Smooth muscle cell (in vitro differentiated cells): Measurements from ENCODE around the gene ACD. TPM values are rescaled to one million over a fixed set of nuclear protein-coding genes. Genes with fewer than 3 reads are reported as not detected.

Source experiments
- DNase-seq: peaks from one replicate; lab custom pipeline; 2025; ENCODE audit not compliant: unreplicated experiment; lab: John Stamatoyannopoulos, UW
- H2AFZ ChIP-seq: fragments of 200-600 bp; sonication (generic); 2 replicates; pipeline ENCODE4 v1.6.0; 2016; ENCODE audit warnings: antibody characterized with exemption, low read depth, mild to moderate bottlenecking
- H3F3A ChIP-seq: fragments of 200-600 bp; sonication (generic); 2 replicates; pipeline ENCODE4 v1.6.0; 2017; ENCODE audit warnings: antibody characterized with exemption, low read depth
- H3K27ac ChIP-seq: fragments of 200-600 bp; sonication (generic); 2 replicates; pipeline ENCODE4 v1.5.1; 2016; ENCODE audit warnings: low read depth, mild to moderate bottlenecking
- H3K27me3 ChIP-seq: fragments of 200-600 bp; sonication (generic); 2 replicates; pipeline ENCODE4 v1.6.1; 2016; ENCODE audit warnings: low read depth, mild to moderate bottlenecking
- H3K36me3 ChIP-seq: fragments of 200-600 bp; sonication (generic); 2 replicates; pipeline ENCODE4 v1.5.1; 2016; ENCODE audit warnings: low read depth
- H3K4me1 ChIP-seq: fragments of 200-600 bp; sonication (generic); 2 replicates; pipeline ENCODE4 v1.5.1; 2016; ENCODE audit warnings: low read depth
- H3K4me2 ChIP-seq: fragments of 200-600 bp; sonication (generic); 2 replicates; pipeline ENCODE4 v1.6.0; 2016; ENCODE audit warnings: mild to moderate bottlenecking
- H3K4me3 ChIP-seq: fragments of 200-600 bp; sonication (generic); 2 replicates; pipeline ENCODE4 v1.5.1; 2016; ENCODE audit warnings: mild to moderate bottlenecking
- H3K79me2 ChIP-seq: fragments of 200-600 bp; sonication (generic); 2 replicates; pipeline ENCODE4 v1.6.0; 2016; ENCODE audit warnings: low read depth, mild to moderate bottlenecking
- H3K9ac ChIP-seq: fragments of 200-600 bp; sonication (generic); 2 replicates; pipeline ENCODE4 v1.6.0; 2016; ENCODE audit warnings: low read depth
- H3K9me3 ChIP-seq: fragments of 200-600 bp; sonication (generic); replicated peaks from 2 replicates; pipeline ENCODE4 v1.5.1; 2016; ENCODE audit warnings: low read depth
- H4K20me1 ChIP-seq: fragments of 200-600 bp; sonication (generic); 2 replicates; pipeline ENCODE4 v1.6.0; 2016; ENCODE audit warnings: low read depth
- CTCF ChIP-seq: fragments of 200-600 bp; sonication (generic); IDR thresholded peaks from 2 replicates; pipeline ENCODE4 v1.5.1; 2017; ENCODE audit warnings: borderline replicate concordance, mild to moderate bottlenecking, antibody characterized with exemption; ENCODE audit not compliant: insufficient read depth, poor library complexity, severe bottlenecking
- WGBS: methylation state at CpG from one replicate; pipeline ENCODE4 v1.1.7; 2016; ENCODE audit warnings: low lambda C conversion rate; 5-methylcytosine and 5-hydroxymethylcytosine counted together
- polyA plus RNA-seq: library from polyadenylated mRNA; unstranded; fragments of >200 nt; fragmentation: Nextera tagmentation; extraction: Ambion mirVana; gene quantifications from 2 replicates; pipeline ENCODE4 v1.2.1, GENCODE V29; 2016
- total RNA-seq: library from RNA; depleted of rRNA; stranded (reverse); fragments of >200 nt; gene quantifications from 2 replicates; pipeline ENCODE4 v1.2.3, GENCODE V29; 2014

Gene ACD
- total and polyA plus RNA-seq, 2 experiments from 2014 or later, result 21.9 to 31.7 TPM

GRCh38 chr16:67674851-67675578 is 15.0 kb upstream of the ACD start:
- H3K4me2 ChIP-seq, result no peak overlapping the region
- H4K20me1 ChIP-seq, result no peaks in the 10 kb centered on the region
- no peak overlapping the region for H3K9ac ChIP-seq
- no peaks in the 10 kb centered on the region for H3F3A ChIP-seq
- no peaks in the 10 kb centered on the region for H3K36me3 ChIP-seq
- H3K4me3 ChIP-seq, result no peak overlapping the region
- DNase-seq, result no peak
- WGBS, result 96% methylated on average over 28 of the region's 28 CpGs
- H3K4me1 ChIP-seq, result no peaks in the 10 kb centered on the region
- H3K27ac ChIP-seq, result no peak overlapping the region
- no peak for TF ChIP-seq CTCF
- H3K79me2 ChIP-seq, result no peaks in the 10 kb centered on the region
- no peaks in the 10 kb centered on the region for H3K9me3 ChIP-seq
- no peak overlapping the region for H2AFZ ChIP-seq
- no peaks in the 10 kb centered on the region for H3K27me3 ChIP-seq

- no peak for TF ChIP-seq CTCF
- Histone ChIP-seq H2AFZ (no peak overlapping the region), H3K4me1 (no peaks in the 10 kb centered on the region), H3K9me3 (no peaks in the 10 kb centered on the region), H3K79me2 (no peaks in the 10 kb centered on the region), H3K27me3 (no peaks in the 10 kb centered on the region), H3K4me3 (no peak overlapping the region), H4K20me1 (no peaks in the 10 kb centered on the region), H3K9ac (no peak overlapping the region), H3K4me2 (no peak overlapping the region), H3K27ac (no peak overlapping the region), H3K36me3 (no peaks in the 10 kb centered on the region), H3F3A (no peaks in the 10 kb centered on the region)
- WGBS, result 86% methylated on average over 16 of the region's 21 CpGs
- DNase-seq, result no peak
These were observed 13.9 kb upstream of the ACD start for GRCh38 chr16:67673712-67674580.

- Histone ChIP-seq H3K36me3 (no peaks in the 10 kb centered on the region), H3K4me3 (no peak overlapping the region), H3F3A (no peaks in the 10 kb centered on the region), H3K27ac (no peak overlapping the region), H4K20me1 (no peaks in the 10 kb centered on the region), H3K79me2 (no peaks in the 10 kb centered on the region), H3K4me2 (no peak overlapping the region), H3K9me3 (no peaks in the 10 kb centered on the region), H2AFZ (no peak overlapping the region), H3K9ac (no peak overlapping the region), H3K27me3 (no peaks in the 10 kb centered on the region), H3K4me1 (no peaks in the 10 kb centered on the region)
- no peak for DNase-seq
- WGBS, result 71% methylated on average over 13 of the region's 13 CpGs
- peak; percentile 61 for TF ChIP-seq CTCF
These were observed 12.9 kb upstream of the ACD start for GRCh38 chr16:67672739-67673662.
